GM23338 (cell line): ENCODE measurements around the gene DGCR8. TPM values are rescaled to one million over a fixed set of nuclear protein-coding genes. Genes with fewer than 3 reads are reported as not detected.

ENCODE experiments used
- ATAC-seq: fragments of 200-7000 bp; cut with Tn5 transposase; 3 replicates; pipeline ENCODE4 v1.9.1; 2020
- DNase-seq: peaks from one replicate; pipeline ENCODE4 v3.0.0-alpha.2; 2015; ENCODE audit warnings: low spot score
- H2AFZ ChIP-seq: fragments of 200-600 bp; sonication (generic); 2 replicates; pipeline ENCODE4 v1.8.0; 2016; ENCODE audit warnings: antibody characterized with exemption, mild to moderate bottlenecking, moderate library complexity
- H3F3A ChIP-seq: fragments of 200-600 bp; sonication (generic); replicated peaks from 2 replicates; pipeline ENCODE4 v1.8.0; 2017; ENCODE audit warnings: antibody characterized with exemption, mixed run types, low read depth
- H3K27ac ChIP-seq: fragments of 200-600 bp; sonication (generic); 2 replicates; pipeline ENCODE4 v1.6.1; 2016; ENCODE audit warnings: low read depth
- H3K27me3 ChIP-seq: fragments of 200-600 bp; sonication (generic); 2 replicates; pipeline ENCODE4 v1.8.0; 2016; ENCODE audit warnings: mild to moderate bottlenecking, mixed run types, moderate library complexity; ENCODE audit not compliant: insufficient read depth
- H3K36me3 ChIP-seq: fragments of 200-600 bp; sonication (generic); 2 replicates; pipeline ENCODE4 v1.8.0; 2016; ENCODE audit warnings: mild to moderate bottlenecking; ENCODE audit not compliant: insufficient read depth
- H3K4me1 ChIP-seq: fragments of 200-600 bp; sonication (generic); 2 replicates; pipeline ENCODE4 v1.8.0; 2016; ENCODE audit warnings: mild to moderate bottlenecking, moderate library complexity; ENCODE audit not compliant: insufficient read depth
- H3K4me2 ChIP-seq: fragments of 200-600 bp; sonication (generic); 2 replicates; pipeline ENCODE4 v1.7.1; 2017; ENCODE audit warnings: mixed run types
- H3K4me3 ChIP-seq: fragments of 200-600 bp; sonication (generic); 2 replicates; pipeline ENCODE4 v1.6.1; 2016; ENCODE audit warnings: mixed run types
- H3K79me2 ChIP-seq: fragments of 200-600 bp; sonication (generic); replicated peaks from 2 replicates; pipeline ENCODE4 v1.8.0; 2017; ENCODE audit warnings: mild to moderate bottlenecking; ENCODE audit not compliant: insufficient read depth
- H3K9me2 ChIP-seq: fragments of 200-600 bp; sonication (generic); 2 replicates; pipeline ENCODE4 v1.8.0; 2017; ENCODE audit not compliant: insufficient read depth
- H4K20me1 ChIP-seq: fragments of 200-600 bp; sonication (generic); replicated peaks from 2 replicates; pipeline ENCODE4 v1.8.0; 2017; ENCODE audit warnings: mild to moderate bottlenecking; ENCODE audit not compliant: insufficient read depth
- H3K27ac Mint-ChIP-seq: 2 replicates; pipeline ENCODE4 v1.8.0; 2020; ENCODE audit warnings: inconsistent platforms, mild to moderate bottlenecking, moderate library complexity, mixed read lengths
- H3K27me3 Mint-ChIP-seq: 3 replicates; pipeline ENCODE4 v1.8.0; 2022; ENCODE audit warnings: low read depth, mild to moderate bottlenecking, moderate library complexity, mixed read lengths, inconsistent platforms; ENCODE audit not compliant: insufficient read depth, poor library complexity
- H3K36me3 Mint-ChIP-seq: 3 replicates; pipeline ENCODE4 v1.8.0; 2021; ENCODE audit warnings: low read depth, mild to moderate bottlenecking, inconsistent platforms, moderate library complexity, mixed read lengths
- H3K4me1 Mint-ChIP-seq: 3 replicates; pipeline ENCODE4 v1.8.0; 2020; ENCODE audit warnings: mild to moderate bottlenecking, inconsistent platforms, mixed read lengths
- H3K4me3 Mint-ChIP-seq: 3 replicates; pipeline ENCODE4 v1.8.0; 2021; ENCODE audit warnings: moderate library complexity, mild to moderate bottlenecking, inconsistent platforms, mixed read lengths
- H3K9me3 Mint-ChIP-seq: 3 replicates; pipeline ENCODE4 v1.8.0; 2020; ENCODE audit warnings: moderate library complexity, mild to moderate bottlenecking, inconsistent platforms, mixed read lengths
- CREB1 ChIP-seq: fragments of 250-450 bp; sonication (Bioruptor Pico); IDR thresholded peaks from 2 replicates; pipeline ENCODE4 v1.5.0; 2020; ENCODE audit warnings: low read depth, mild to moderate bottlenecking, moderate library complexity
- CTCF ChIP-seq, 2 experiments: fragments of 200-600 bp in 1 of 2; sonication (generic) in 1 of 2; conservative IDR thresholded peaks; 2 replicates each; pipeline versions ENCODE4 v1.5.1 to v1.6.1; 2016 to 2017; ENCODE audit warnings: antibody characterized with exemption in 2 of 2, low read depth in 2 of 2, mild to moderate bottlenecking in 2 of 2, moderate library complexity in 1 of 2
- EZH2 ChIP-seq: fragments of 200-600 bp; sonication (generic); IDR thresholded peaks from one replicate; pipeline ENCODE4 v1.8.0; 2017; ENCODE audit warnings: antibody characterized with exemption, mild to moderate bottlenecking, low read depth; ENCODE audit not compliant: unreplicated experiment
- EZH2phosphoT487 ChIP-seq: fragments of 200-600 bp; sonication (generic); IDR thresholded peaks from one replicate; pipeline ENCODE4 v1.8.1; 2018; ENCODE audit warnings: antibody characterized with exemption; ENCODE audit not compliant: unreplicated experiment
- JUNB ChIP-seq: IDR thresholded peaks from one replicate; pipeline ENCODE4 v1.6.1; 2016; ENCODE audit warnings: antibody characterized with exemption; ENCODE audit not compliant: unreplicated experiment
- NANOG ChIP-seq: IDR thresholded peaks from 2 replicates; pipeline ENCODE4 v1.6.1; 2016; ENCODE audit warnings: antibody characterized with exemption, borderline replicate concordance
- POLR2AphosphoS5 ChIP-seq: IDR thresholded peaks from 2 replicates; pipeline ENCODE4 v1.6.1; 2016; ENCODE audit warnings: antibody characterized with exemption, low read depth
- REST ChIP-seq: IDR thresholded peaks from one replicate; pipeline ENCODE4 v1.6.1; 2018; ENCODE audit warnings: antibody characterized with exemption; ENCODE audit not compliant: unreplicated experiment
- STAT1 ChIP-seq: IDR thresholded peaks from one replicate; pipeline ENCODE4 v1.6.1; 2016; ENCODE audit warnings: antibody characterized with exemption; ENCODE audit not compliant: unreplicated experiment
- ZNF114 ChIP-seq: fragments of 250-450 bp; sonication (Bioruptor Pico); IDR thresholded peaks from 2 replicates; pipeline ENCODE4 v1.5.0; 2020; ENCODE audit warnings: mild to moderate bottlenecking, moderate library complexity
- ZNF331 ChIP-seq: fragments of 250-450 bp; sonication (Bioruptor Pico); IDR thresholded peaks from 2 replicates; pipeline ENCODE4 v1.5.0; 2020; ENCODE audit warnings: low read depth, mild to moderate bottlenecking, moderate library complexity
- ZNF462 ChIP-seq: fragments of 250-450 bp; sonication (Bioruptor Pico); IDR thresholded peaks from 2 replicates; pipeline ENCODE4 v1.5.0; 2020; ENCODE audit warnings: mild to moderate bottlenecking, moderate library complexity
- polyA plus RNA-seq: library from polyadenylated mRNA; unstranded; fragments of >200 nt; fragmentation: Nextera tagmentation; extraction: Ambion mirVana; gene quantifications from 2 replicates; pipeline ENCODE4 v1.2.1, GENCODE V29; 2016
- total RNA-seq: library from RNA; depleted of rRNA; stranded (reverse); fragments of >200 nt; shearing (Covaris generic); gene quantifications from 2 replicates; pipeline ENCODE4 v1.2.3, GENCODE V29; 2014
- TF ChIP-seq, protein P1 (sequence below): IDR thresholded peaks from 2 replicates; pipeline ENCODE4 v1.6.1; 2016; ENCODE audit warnings: antibody characterized with exemption

DGCR8 gene
- total and polyA plus RNA-seq, 2 experiments from 2014 or later = 12.2 to 48.9 TPM

- no peaks in the 10 kb centered on the region for H3K9me2 ChIP-seq
- no peak overlapping the region for H3K4me3 Mint-ChIP-seq
- H3K27me3 ChIP-seq = no peaks in the 10 kb centered on the region
- peaks cover 57% of the 10 kb centered on the region for H3K36me3 ChIP-seq
- peaks cover 13% of the 10 kb centered on the region for H3K27me3 Mint-ChIP-seq
- H4K20me1 ChIP-seq = peaks cover 35% of the 10 kb centered on the region
- TF ChIP-seq CREB1 (CRISPR knock-in tag) = no peak
- TF ChIP-seq ZNF114 (CRISPR knock-in tag) = no peak
- no peak for TF ChIP-seq ZNF462 (CRISPR knock-in tag)
- TF ChIP-seq STAT1 = no peak
- TF ChIP-seq REST = no peak
- no peak for TF ChIP-seq ZNF331 (CRISPR knock-in tag)
- TF ChIP-seq, protein P1, sequence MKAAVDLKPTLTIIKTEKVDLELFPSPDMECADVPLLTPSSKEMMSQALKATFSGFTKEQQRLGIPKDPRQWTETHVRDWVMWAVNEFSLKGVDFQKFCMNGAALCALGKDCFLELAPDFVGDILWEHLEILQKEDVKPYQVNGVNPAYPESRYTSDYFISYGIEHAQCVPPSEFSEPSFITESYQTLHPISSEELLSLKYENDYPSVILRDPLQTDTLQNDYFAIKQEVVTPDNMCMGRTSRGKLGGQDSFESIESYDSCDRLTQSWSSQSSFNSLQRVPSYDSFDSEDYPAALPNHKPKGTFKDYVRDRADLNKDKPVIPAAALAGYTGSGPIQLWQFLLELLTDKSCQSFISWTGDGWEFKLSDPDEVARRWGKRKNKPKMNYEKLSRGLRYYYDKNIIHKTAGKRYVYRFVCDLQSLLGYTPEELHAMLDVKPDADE = no peak
- TF ChIP-seq JUNB = no peak
- TF ChIP-seq POLR2AphosphoS5 = no peak
- no peak for TF ChIP-seq EZH2phosphoT487
- TF ChIP-seq NANOG = no peak
- TF ChIP-seq EZH2 = no peak
- TF ChIP-seq CTCF (conservative IDR thresholded peaks at IDR 0.05; ENCODE audit: low read depth in 2 of 2) = no peak
- no peaks in the 10 kb centered on the region for H3K9me3 Mint-ChIP-seq
- no peak overlapping the region for H3K27ac ChIP-seq
- H3K4me1 Mint-ChIP-seq = no peaks in the 10 kb centered on the region
- H3K4me3 ChIP-seq = no peak overlapping the region
- H3K36me3 Mint-ChIP-seq = peaks cover 99% of the 10 kb centered on the region
- ATAC-seq = no peak
- H3K27ac Mint-ChIP-seq = no peak overlapping the region
- H2AFZ ChIP-seq = no peak overlapping the region
- H3K4me2 ChIP-seq = no peak overlapping the region
- H3K4me1 ChIP-seq = no peaks in the 10 kb centered on the region
- no peak for DNase-seq
- peaks cover 20% of the 10 kb centered on the region for H3F3A ChIP-seq
- H3K79me2 ChIP-seq = peaks cover 36% of the 10 kb centered on the region
Measured at GRCh38 chr22:20092477-20092854, 12.4 kb downstream of the DGCR8 start.
